ENCODE results near the gene EML4.

DNA sequence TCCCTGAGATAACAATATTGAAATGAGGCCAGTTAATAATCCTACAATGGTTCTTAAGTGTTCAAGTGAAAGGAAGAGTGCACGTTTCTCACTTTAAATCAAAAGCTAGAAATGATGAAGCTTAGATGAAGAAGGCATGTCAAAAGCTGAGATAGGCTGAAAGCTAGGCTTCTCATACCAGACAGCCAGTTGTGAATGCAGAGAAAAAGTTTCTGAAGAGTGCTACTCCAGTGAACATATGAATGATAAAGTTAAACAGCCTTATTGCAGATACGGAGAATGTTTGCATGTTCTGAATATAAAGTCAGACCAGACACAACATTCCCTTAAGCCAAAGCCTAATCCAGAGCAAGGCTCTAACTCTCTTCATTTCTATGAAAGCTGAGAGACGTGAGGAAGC lies 51.4 kb downstream of the EML4 start:
- no peak for TF ChIP-seq POLR2A (IDR thresholded peaks at IDR 0.05)
- TF ChIP-seq, protein P1, sequence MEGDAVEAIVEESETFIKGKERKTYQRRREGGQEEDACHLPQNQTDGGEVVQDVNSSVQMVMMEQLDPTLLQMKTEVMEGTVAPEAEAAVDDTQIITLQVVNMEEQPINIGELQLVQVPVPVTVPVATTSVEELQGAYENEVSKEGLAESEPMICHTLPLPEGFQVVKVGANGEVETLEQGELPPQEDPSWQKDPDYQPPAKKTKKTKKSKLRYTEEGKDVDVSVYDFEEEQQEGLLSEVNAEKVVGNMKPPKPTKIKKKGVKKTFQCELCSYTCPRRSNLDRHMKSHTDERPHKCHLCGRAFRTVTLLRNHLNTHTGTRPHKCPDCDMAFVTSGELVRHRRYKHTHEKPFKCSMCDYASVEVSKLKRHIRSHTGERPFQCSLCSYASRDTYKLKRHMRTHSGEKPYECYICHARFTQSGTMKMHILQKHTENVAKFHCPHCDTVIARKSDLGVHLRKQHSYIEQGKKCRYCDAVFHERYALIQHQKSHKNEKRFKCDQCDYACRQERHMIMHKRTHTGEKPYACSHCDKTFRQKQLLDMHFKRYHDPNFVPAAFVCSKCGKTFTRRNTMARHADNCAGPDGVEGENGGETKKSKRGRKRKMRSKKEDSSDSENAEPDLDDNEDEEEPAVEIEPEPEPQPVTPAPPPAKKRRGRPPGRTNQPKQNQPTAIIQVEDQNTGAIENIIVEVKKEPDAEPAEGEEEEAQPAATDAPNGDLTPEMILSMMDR (IDR thresholded peaks at IDR 0.05), result no peak

All from adrenal gland (tissue), 5 donors.